ENCODE results near the gene PRSS48.
"Not testable (repeated sequence)": the region's sequence is repeated elsewhere in the genome, so short reads cannot be mapped to it uniquely, and the experiment has no call there.

The PRSS48 gene

DNA sequence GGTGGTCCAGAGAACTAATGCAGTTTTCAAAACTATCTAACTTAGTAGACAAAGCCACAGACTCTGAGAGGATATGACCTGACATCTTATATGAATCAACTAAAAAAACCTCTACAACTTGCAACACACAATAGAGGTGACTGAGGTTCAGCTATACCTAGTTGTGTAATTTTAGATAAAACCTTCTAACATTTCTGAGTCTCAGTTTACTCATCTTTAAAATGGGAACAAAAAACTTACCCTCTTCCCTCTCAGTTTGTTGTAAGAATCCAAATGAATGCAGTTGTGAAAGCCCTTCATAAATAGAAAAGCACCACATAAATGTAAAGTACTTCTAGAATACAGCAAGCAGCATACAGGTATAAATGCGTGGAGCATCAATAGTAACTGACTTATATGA, 42.5 kb downstream of the PRSS48 start:
- no peak for DNase-seq

DNA sequence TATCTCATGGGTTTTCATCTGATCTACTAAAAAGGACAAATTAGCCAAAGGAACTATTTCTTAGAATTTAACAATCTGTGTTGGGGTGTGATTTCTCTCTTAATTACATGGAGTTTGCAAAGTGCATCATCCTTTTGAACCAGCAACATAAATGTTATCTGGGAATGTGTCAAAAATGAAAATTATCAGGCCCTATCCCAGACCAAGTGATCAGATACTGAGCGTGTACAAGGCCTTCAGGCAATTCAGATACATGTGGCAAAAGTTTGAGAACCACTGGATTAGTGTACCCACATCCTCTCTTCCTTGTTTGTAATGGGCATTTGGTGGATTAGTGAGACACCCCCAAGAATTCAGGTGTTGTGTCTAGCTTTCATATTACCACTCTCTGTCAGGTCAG, 44.6 kb downstream of the PRSS48 start:
- DNase-seq = no peak

DNA sequence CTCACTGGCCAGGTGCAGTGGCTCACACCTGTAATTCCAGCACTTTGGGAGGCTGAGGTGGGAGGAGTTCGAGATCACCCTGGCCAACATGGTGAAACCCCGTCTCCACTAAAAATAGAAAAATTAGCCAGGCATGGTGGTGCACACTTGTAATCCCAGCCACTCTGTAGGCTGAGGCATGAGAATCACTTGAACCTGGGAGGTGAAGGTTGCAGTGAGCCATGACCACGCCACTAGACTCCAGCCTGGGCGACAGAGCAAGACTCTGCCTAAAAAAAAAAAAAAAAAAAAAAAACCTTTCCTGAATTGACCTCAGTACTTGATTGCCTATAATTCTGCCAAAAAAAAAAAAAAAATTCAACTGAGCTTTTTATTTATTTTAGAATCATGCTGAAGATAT, 45.2 kb downstream of the PRSS48 start:
- not testable (repeated sequence) for DNase-seq

DNA sequence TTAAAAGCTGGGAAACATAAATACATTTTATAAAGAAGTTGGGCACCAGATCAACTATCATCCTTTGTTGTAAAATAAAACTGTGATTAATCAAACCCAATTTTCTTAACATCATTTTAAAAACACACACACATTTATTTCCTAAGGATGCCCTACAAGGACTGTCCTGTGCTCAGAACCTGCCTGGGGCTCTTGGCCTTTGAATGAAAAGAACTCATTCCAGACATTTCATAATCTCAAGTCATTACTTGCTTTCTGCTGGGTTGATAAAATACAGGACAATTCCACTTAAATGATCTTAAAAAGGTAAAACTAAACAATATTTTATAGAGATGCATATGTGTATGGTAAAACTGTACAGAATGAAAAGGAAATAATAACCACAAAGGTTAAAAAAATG, 45.6 kb downstream of the PRSS48 start:
- DNase-seq = no peak

DNA sequence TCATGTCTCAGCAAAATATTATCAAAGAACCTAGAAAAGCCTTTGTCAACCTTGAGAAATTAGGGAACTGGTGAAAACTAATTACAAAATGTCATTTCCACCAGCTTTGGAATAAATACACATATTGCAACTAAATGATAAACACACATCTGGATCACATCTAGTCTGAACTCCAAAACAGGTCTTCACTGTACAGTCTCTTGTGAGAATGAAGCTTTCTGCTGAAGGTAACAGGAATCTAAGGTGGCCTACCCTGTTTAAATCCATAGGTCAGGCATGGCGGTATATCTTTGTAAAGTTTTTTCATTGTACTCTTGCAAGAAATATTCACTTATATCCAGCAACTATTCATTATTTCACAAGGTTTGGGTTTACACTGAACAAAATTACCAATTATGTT, 46.7 kb downstream of the PRSS48 start:
- no peak for DNase-seq

DNA sequence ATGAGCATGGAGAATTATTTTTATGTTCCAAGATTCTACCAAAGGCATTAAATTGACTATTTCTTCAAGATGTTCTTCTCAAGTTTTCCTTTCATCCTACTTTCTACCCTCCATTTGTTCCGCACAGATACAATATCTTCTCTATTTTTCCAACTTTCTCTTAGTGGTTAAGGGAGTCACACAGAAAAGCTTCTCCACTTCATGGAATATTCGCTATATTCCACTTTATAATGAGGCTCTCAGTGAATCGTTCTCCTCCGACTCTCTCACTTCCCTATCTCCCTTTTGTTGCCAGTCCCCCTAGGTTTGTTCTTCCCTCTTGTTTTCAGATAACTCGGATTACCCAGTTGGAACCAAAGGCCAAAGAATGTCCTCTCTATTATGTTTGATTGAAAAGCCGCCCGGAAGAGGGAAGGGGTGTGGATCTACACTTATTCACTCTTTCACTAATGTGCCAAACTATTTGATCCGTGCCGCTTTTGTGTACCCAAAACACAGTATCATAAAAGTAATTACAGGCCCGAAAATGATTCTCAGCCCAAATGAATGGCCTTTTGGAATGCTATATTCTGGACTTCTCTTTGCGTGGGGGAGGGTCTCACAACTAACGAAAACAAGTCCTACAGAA, 47.3 kb downstream of the PRSS48 start:
- no peak for DNase-seq

DNA sequence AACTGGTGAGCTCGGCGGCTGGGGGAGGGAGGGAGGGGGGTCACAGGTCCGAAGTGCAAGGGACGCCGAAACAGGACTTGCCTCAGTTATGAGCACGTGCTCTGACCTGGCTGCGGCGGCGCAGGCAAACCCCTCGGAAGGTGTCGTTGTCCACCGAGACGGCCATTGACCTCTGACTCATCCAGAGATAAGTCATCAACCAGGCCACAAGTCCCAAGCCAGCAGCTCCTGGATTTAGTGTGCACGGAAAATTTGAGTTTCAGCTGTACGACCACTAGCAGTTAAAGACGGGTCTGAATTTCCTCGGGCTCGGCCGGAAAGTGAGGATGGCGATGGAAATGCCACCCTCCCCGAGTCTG, 47.8 kb downstream of the PRSS48 start:
- no peak for DNase-seq

DNA sequence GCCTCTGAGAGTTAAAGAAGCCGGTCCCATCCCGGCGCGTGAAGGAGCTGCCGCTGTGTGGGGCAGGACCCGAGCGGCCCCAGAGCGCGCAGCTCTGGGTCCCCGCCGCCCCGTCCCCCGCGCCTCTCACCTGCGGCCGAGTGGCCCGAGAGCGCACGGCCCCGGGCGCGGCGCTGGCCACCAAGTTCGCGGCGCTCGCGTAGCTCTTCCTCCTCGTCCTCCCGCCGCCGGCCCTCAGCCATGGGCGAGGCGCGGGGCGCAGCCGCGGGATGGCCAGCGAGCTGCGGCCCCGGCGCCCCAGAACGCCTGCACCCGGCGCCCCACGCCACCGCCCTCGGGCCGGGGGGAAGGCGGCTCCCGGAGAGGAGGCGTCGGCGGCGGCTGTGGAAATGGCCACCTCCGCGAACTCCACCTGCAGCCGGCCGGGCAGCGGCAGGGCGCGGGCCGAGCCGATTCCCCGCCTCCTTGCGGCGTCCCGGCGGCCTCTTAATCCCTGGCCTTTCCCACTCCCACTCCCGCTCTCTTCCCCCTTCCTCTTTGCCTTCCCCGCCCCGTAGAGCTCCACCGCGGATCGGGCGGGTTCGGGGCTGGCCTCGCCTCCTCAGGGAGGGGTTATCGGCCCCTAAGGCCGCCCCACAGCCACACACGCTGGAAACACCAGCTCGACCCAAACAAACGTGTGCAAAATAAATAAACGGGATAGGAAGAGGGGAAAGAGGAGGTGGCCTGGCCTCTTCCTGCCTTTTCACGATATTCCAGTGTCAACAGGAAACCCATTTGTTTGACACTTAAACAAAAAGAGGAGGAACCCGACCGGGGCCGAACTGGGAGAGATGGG, 48.4 kb downstream of the PRSS48 start, which contains the start of gene SH3D19:
Gene SH3D19, minus strand, starts transcription at position 495 of the 838 bp plus-strand sequence. Its CDS starts 253 bp downstream, at position 242.
- DNase-seq = no peak

DNA sequence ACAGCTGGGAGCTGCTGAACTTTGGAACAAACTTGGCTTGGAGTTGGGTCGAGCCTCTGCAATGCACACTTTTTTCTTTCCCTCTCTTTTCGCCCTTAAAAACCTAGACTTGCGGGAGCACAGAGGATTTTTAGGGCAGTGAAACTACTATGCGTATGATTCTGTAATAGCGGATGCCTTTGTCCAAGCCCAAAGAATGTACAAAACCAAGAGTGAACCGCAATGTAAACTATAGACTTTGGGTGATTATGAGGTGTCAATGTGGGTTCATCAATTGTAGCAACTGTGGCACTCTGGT, 48.9 kb downstream of the PRSS48 start:
- no peak for DNase-seq

DNA sequence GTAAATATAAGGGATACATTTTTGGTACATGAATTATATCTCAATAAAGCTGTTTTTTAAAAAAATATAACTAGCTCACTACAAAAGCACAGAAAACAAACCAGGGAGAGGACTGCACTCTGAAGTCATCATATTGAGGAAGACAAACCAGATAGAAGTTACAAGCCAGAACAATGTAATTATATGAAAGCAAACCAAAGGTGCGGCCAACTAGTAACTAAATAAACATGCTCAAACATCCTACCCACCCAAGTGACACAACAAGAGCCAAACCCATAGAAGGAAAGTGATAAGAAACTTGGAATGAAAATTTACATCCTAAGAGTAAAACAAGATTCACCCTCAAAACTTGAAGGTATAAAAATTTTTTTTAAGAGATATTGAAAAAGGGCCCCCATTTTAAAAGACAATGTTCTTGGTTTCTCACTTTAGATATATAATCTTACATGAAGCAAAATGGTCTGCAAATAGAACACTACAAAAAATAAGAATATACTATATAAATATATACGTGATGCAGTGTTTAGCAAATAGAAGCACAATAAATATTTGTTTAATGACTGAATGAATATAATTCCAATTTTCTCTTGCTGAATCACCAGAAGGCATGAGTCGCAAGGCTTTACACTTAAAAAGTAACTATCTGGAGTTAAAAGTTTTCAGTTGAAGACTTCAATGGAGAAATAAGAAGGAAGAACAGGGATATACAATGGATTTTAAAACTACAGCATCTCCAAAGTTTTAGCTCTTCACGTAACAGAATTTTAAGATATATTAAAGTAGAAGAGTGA, 52.5 kb downstream of the PRSS48 start:
- no peak for DNase-seq

DNA sequence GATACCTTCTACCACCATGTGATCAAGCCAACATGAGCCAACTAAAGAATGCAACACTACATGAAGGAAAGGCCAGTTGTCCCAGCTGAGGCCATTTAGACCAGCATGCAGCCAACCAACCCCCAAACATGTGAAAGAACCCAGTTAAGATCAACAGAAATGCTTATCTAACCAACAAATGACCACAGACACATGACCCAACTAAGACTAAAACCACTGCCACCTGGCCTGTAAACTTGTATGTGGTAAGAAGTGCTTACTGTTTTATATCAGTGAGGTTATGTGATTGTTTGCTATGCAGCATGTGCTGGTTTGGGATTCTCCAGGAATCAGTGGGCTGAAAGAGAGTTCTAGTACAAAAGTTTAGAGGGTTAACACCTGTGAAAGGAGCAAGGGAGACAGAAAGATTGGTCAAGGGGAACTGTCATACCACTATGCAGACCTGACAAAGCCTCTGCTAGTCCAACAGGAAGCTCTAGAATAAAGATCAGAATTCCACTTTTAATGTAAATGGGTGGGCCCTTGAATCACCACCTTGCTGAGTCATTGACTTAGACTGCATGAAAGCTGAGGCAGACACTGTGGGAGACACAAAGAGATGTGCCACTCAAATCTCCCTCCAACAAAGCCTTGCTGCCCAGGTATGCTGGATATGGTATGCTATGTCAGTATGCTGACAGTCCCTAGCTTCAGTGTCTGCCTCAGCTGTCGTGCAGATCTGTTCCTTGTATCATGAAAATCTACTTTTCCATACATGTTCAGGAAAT, 54.5 kb downstream of the PRSS48 start:
- DNase-seq = no peak

DNA sequence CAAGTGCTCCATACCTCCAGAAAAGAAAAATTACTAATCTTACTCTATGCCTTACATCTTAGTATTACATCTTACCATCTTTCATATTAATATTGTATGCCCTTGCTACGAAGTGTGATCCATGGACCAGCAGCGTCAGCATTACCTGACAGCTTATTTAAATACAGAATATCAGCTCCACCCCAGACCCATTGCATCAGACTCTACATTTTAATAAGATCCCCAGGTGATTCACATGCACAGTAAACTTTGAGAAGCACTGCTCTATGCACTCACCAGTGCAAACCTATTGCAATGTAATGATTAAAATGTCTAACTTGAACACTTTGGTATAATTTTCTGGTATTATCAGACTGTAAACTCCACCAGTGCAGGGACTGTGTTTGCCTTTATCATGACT, 62.5 kb downstream of the PRSS48 start:
- no peak for DNase-seq

DNA sequence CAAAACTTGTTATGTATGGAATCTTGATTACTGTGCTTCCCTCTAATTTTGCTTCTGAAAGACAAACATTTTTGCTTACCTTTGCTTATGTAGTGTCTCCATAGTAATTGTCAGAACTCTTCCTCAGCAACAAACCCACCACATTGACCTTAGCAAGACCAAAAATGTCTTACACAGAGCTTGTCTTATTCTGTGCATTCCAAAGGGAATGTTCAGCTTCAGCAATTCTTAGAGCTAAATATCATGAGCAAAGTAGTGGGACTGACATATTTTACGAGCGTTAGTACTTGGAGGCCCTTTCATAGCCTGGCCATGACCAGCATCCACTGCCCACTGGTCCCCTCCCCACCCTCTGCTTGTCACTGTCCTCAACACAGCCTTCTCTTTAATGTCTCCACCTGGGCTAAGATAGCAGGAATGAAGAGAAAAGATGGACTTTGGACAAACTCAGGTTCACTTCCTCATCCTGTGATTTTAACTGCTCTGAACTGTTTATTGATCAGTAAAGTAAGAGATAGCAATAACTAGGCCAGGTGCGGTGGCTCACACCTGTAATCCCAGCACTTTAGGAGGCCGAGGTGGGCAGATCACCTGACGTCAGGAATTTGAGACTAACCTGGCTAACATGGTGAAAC, 63.9 kb downstream of the PRSS48 start:
- DNase-seq = no peak
